Diencephalon (tissue), 1 donor: ENCODE data around the gene ZNF254. TPM values are rescaled to one million over a fixed set of nuclear protein-coding genes. Genes with fewer than 3 reads are reported as not detected.

ENCODE experiments used
- total RNA-seq: library from RNA; depleted of rRNA; stranded (reverse); fragments of >200 nt; gene quantifications from one replicate; pipeline ENCODE4 v1.2.3, GENCODE V29; 2014

Gene ZNF254
- 90.9 TPM for total RNA-seq

GRCh38 chr19:24086974-24087595, at the start of gene ZNF254:
Gene ZNF254, plus strand, starts transcription at chr19:24087187. Its CDS starts 121 bp downstream, at chr19:24087308.

Other genes with a start within 250 kb of the ZNF254 start
- gene ZNF726, start 172.3 kb upstream of the ZNF254 start, total RNA-seq = 15.0 TPM